ENCODE measurements around the gene GDF2. TPM values are rescaled to one million over a fixed set of nuclear protein-coding genes. Genes with fewer than 3 reads are reported as not detected.

GDF2 gene
- total and polyA plus RNA-seq, 4 donors = 0.13 TPM; not detected in 3

DNA sequence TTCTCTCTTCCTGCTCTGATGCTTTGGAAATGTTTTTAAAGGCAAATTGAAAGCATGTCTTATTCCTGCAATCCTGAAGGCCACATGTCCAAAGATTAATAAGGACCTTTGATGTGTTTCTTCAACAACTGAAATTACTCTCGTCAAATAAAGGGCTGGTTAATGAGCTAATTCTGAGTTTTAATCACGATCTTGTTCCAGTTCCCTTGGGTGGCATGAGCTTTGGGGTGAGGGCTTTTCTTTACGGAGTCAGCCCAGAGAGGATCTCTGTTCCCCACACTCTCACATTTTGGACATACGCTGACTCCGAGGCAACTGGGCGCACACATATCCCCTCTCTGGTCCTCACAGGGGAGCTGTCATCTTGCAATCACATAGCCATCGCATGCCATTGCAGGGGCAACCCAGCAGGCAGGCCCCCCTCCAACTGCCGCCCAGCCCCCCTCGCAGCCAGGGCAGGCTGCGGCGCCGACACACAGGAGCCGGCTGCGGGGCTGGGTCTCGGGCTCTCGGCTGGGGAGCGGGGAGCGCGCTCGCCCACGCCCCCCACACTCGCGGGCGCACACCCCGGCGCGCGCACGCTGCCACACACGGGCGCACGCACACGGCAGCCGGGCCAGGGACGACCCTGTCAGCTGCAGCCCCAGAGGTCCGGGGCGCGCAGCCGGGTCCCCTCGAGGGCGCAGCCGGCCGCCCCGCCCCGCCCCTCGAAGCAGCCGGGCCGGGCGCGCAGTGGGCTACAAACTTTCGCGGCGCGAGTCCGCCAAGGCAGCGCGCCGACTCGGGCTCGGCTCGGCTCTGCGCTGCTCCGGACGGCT is 22.4 kb upstream of the GDF2 start, which contains the start of gene GDF10:
Gene GDF10, plus strand, starts transcription at position 587 of the 818 bp plus-strand sequence. CDS start 455 bp downstream, outside the sequence.
- no peak within 1 kb of the TSS for H3K27ac ChIP-seq (ENCODE audit: low read depth, low read length)
- peaks cover 42% of the 10 kb centered on the region for H3K4me1 ChIP-seq (ENCODE audit: control insufficient read depth, insufficient read depth, low read length)
- H3K27me3 ChIP-seq (ENCODE audit: control insufficient read depth, insufficient read depth, low read length) = peaks cover 32% of the 10 kb centered on the region
- 2% methylated on average over 62 of the region's 64 CpGs for WGBS (ENCODE audit: insufficient coverage)
- H3K4me3 ChIP-seq (ENCODE audit: low read depth, low read length) = peak within 1 kb of the TSS; percentile 37
- peak in 2 of 6 donors; percentile 49 to 52 for DNase-seq (ENCODE audit: low read depth in 4 of 6, low spot score in 6 of 6)
- H3K36me3 ChIP-seq (ENCODE audit: control insufficient read depth, insufficient read depth, low read length) = no peaks in the 10 kb centered on the region
- H3K9me3 ChIP-seq (ENCODE audit: control insufficient read depth, insufficient read depth, low read length) = no peaks in the 10 kb centered on the region

DNA sequence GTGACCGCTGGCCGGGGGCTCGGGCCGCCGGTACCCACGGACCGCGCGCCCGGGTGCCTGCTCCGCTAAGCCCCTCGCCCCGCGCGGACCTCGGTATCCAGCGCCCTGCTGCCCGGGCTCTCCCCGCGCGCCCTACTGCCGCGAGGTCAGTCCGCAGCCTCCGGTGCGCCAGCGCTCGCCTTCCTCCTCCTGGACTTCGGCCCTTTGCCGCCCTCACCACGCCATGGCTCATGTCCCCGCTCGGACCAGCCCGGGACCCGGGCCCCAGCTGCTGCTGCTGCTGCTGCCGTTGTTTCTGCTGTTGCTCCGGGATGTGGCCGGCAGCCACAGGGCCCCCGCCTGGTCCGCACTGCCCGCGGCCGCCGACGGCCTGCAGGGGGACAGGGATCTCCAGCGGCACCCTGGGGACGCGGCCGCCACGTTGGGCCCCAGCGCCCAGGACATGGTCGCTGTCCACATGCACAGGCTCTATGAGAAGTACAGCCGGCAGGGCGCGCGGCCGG is 21.8 kb upstream of the GDF2 start:
- no peak overlapping the region for H3K27ac ChIP-seq (ENCODE audit: low read depth, low read length)
- WGBS (ENCODE audit: insufficient coverage) = under 1% methylated on average over 57 of the region's 57 CpGs
- no peaks in the 10 kb centered on the region for H3K9me3 ChIP-seq (ENCODE audit: control insufficient read depth, insufficient read depth, low read length)
- H3K27me3 ChIP-seq (ENCODE audit: control insufficient read depth, insufficient read depth, low read length) = peaks cover 29% of the 10 kb centered on the region
- peak in 1 of 6 donors; percentile 15 for DNase-seq (ENCODE audit: low read depth in 4 of 6, low spot score in 6 of 6)
- no peaks in the 10 kb centered on the region for H3K36me3 ChIP-seq (ENCODE audit: control insufficient read depth, insufficient read depth, low read length)
- H3K4me3 ChIP-seq (ENCODE audit: low read depth, low read length) = peak overlapping the region; percentile 37
- H3K4me1 ChIP-seq (ENCODE audit: control insufficient read depth, insufficient read depth, low read length) = peaks cover 43% of the 10 kb centered on the region

DNA sequence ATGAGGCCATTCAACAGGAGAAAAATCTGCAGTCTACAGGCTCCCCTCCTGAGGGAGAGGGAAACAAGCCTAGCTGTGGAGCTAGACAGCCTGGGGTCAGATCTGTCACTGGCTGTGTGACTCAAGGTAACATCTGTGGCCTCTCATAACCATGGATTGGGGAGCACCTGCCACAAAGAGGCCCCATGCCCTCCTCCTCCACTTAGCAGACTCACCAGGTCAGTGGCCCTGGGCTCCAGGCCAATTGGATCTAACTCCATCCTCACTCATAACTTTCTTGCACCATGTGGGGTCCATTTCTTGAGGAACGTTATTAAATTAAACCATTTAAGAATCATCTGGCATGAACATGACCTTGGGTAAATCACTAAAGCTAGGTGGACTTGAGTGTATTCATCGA is 20.4 kb upstream of the GDF2 start:
- peaks cover 32% of the 10 kb centered on the region for H3K4me1 ChIP-seq (ENCODE audit: control insufficient read depth, insufficient read depth, low read length)
- H3K27ac ChIP-seq (ENCODE audit: low read depth, low read length) = no peak overlapping the region
- H3K27me3 ChIP-seq (ENCODE audit: control insufficient read depth, insufficient read depth, low read length) = peaks cover 25% of the 10 kb centered on the region
- DNase-seq (ENCODE audit: low read depth in 4 of 6, low spot score in 6 of 6) = no peak
- H3K36me3 ChIP-seq (ENCODE audit: control insufficient read depth, insufficient read depth, low read length) = no peaks in the 10 kb centered on the region
- no peak overlapping the region for H3K4me3 ChIP-seq (ENCODE audit: low read depth, low read length)
- H3K9me3 ChIP-seq (ENCODE audit: control insufficient read depth, insufficient read depth, low read length) = no peaks in the 10 kb centered on the region
- 100% methylated on average over 1 of the region's 2 CpGs for WGBS (ENCODE audit: insufficient coverage)

DNA sequence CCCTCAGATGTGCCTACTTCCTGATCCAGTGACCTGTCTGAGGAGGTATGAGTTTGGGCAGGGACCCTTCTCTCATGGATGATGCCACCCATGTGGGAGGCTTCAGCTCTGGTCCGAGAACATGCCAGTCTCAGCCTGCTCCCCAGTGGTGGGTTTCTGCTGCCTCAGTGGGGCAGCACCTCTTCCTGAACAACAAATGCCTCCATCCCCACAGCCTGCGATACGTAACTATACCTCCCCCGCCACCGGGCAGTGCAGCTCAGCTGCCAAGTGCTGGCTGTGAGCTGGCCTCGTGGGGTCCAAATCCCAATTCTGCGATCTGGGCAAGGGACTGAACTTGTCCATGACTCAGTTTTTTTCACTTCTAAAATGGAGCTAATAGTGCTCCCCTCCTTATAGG is 19.1 kb upstream of the GDF2 start:
- H3K9me3 ChIP-seq (ENCODE audit: control insufficient read depth, insufficient read depth, low read length) = no peaks in the 10 kb centered on the region
- no peaks in the 10 kb centered on the region for H3K36me3 ChIP-seq (ENCODE audit: control insufficient read depth, insufficient read depth, low read length)
- 83% methylated on average over 6 of the region's 7 CpGs for WGBS (ENCODE audit: insufficient coverage)
- H3K27me3 ChIP-seq (ENCODE audit: control insufficient read depth, insufficient read depth, low read length) = peaks cover 23% of the 10 kb centered on the region
- no peak for DNase-seq (ENCODE audit: low read depth in 4 of 6, low spot score in 6 of 6)
- H3K4me1 ChIP-seq (ENCODE audit: control insufficient read depth, insufficient read depth, low read length) = peaks cover 28% of the 10 kb centered on the region
- H3K27ac ChIP-seq (ENCODE audit: low read depth, low read length) = no peak overlapping the region
- H3K4me3 ChIP-seq (ENCODE audit: low read depth, low read length) = no peak overlapping the region

DNA sequence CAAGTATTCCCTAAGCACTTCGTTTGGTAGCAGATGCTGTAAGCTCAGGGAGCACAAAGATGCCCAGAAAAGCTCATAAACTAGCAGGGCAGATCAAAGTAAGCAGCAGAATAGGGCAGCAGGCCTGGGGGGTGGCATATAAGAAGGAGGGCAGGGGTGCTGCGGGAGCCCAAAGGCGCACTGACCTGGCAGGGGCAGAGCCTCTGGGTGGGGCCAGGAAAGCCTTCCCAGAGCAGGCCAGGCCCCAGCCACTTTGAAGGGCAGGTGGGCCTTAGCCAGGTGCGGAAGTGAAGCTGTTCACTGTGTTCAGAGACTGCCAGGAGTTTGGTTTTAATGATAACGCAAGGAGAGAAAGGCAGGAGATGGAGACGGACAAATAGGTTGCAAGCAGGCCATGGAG is 18.4 kb upstream of the GDF2 start:
- DNase-seq (ENCODE audit: low read depth in 4 of 6, low spot score in 6 of 6) = no peak
- Histone ChIP-seq H3K4me1 (ENCODE audit: control insufficient read depth, insufficient read depth, low read length) (peaks cover 33% of the 10 kb centered on the region), H3K36me3 (ENCODE audit: control insufficient read depth, insufficient read depth, low read length) (no peaks in the 10 kb centered on the region), H3K9me3 (ENCODE audit: control insufficient read depth, insufficient read depth, low read length) (no peaks in the 10 kb centered on the region), H3K4me3 (ENCODE audit: low read depth, low read length) (no peak overlapping the region), H3K27ac (ENCODE audit: low read depth, low read length) (no peak overlapping the region), H3K27me3 (ENCODE audit: control insufficient read depth, insufficient read depth, low read length) (peaks cover 23% of the 10 kb centered on the region)
- 81% methylated on average over 6 of the region's 6 CpGs for WGBS (ENCODE audit: insufficient coverage)

DNA sequence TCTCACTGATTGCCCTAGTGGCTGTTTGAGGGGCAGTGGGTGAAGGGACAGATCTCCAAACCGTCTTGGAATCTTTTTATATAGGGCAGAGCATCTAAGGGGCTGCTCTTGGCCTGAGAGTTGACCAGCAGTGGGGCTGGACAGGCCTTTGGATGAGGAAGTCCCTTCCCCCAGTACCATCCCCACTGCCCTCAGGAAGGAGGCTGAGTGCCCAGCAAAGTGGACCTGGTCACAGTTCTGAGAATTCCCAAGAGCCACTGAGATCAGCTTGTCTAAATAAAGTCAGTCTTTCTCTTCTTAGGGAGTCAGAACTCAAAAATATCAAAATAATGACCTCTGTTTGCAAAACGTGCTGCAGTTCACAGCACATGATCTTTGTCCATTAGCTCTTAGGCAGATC is 16.7 kb upstream of the GDF2 start:
- Histone ChIP-seq H3K4me1 (ENCODE audit: control insufficient read depth, insufficient read depth, low read length) (peaks cover 29% of the 10 kb centered on the region), H3K36me3 (ENCODE audit: control insufficient read depth, insufficient read depth, low read length) (peaks cover 9% of the 10 kb centered on the region), H3K27ac (ENCODE audit: low read depth, low read length) (no peak overlapping the region), H3K27me3 (ENCODE audit: control insufficient read depth, insufficient read depth, low read length) (peaks cover 19% of the 10 kb centered on the region), H3K4me3 (ENCODE audit: low read depth, low read length) (no peak overlapping the region), H3K9me3 (ENCODE audit: control insufficient read depth, insufficient read depth, low read length) (no peaks in the 10 kb centered on the region)
- 92% methylated on average over 1 of the region's 2 CpGs for WGBS (ENCODE audit: insufficient coverage)
- DNase-seq (ENCODE audit: low read depth in 4 of 6, low spot score in 6 of 6) = no peak

DNA sequence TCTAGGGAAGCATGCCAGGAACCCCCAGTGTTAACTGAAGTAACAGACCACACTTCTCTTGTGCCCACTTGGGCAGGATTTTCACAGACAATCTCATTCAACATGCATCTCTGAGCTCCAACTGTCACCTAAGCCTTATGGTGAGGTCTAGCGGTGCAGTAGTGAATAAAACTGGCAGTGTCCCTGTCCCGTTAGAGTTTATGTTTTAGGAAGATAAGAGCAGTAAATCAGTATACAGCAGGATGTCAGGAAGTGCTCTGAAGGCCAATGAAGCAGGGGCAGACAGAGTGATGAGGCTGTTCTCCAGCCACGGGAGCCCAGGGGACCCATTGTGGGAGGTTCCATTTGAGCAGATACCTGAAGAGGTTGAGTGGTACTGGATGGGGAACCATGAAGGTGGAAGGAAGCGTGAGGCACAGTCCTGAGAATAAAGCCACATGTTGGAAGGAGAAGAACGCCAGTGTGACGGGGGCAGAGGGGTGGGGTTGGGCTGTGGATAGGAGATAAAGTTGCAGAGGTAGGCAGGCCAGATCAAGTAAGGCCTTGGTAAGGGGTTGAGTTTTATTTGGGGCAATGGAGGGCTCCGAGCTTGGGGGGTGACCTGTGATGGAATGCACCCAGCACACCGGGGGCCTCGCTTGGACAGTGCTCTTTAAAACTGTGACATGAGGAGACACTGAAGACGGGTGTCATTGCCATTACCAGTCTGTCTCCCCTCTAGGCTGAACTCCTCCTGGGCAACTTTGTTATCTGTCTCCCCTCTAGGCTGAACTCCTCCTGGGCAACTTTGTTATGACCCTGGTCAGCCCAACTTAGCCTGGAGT is 15.7 kb upstream of the GDF2 start:
- Histone ChIP-seq H3K4me1 (ENCODE audit: control insufficient read depth, insufficient read depth, low read length) (peaks cover 20% of the 10 kb centered on the region), H3K9me3 (ENCODE audit: control insufficient read depth, insufficient read depth, low read length) (no peaks in the 10 kb centered on the region), H3K36me3 (ENCODE audit: control insufficient read depth, insufficient read depth, low read length) (peaks cover 9% of the 10 kb centered on the region), H3K27ac (ENCODE audit: low read depth, low read length) (no peak overlapping the region), H3K27me3 (ENCODE audit: control insufficient read depth, insufficient read depth, low read length) (peaks cover 15% of the 10 kb centered on the region), H3K4me3 (ENCODE audit: low read depth, low read length) (no peak overlapping the region)
- 87% methylated on average over 10 of the region's 10 CpGs for WGBS (ENCODE audit: insufficient coverage)
- DNase-seq (ENCODE audit: low read depth in 4 of 6, low spot score in 6 of 6) = no peak

DNA sequence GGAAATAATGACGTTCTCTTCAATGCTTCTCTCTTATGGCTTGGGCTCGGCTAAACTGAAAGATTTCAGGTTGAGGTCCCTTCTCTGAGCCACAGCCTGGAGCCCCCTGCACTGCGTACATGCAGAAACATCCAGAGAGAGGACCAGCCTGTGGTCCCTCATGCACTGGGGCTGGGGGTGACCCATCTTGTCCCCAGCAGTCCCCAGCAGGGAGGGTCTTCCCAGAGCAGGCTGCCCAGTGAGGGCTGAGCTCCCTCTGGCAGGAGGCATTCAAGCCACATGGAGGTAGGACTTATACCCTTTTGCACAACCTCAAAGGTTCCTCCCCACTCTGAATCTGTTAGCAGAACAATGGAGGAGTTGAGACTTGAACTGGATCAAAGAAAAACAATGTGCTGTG is 14.9 kb upstream of the GDF2 start:
- WGBS (ENCODE audit: insufficient coverage) = 86% methylated on average over 3 of the region's 3 CpGs
- Histone ChIP-seq H3K27ac (ENCODE audit: low read depth, low read length) (no peak overlapping the region), H3K36me3 (ENCODE audit: control insufficient read depth, insufficient read depth, low read length) (peaks cover 9% of the 10 kb centered on the region), H3K4me1 (ENCODE audit: control insufficient read depth, insufficient read depth, low read length) (peaks cover 25% of the 10 kb centered on the region), H3K4me3 (ENCODE audit: low read depth, low read length) (no peak overlapping the region), H3K27me3 (ENCODE audit: control insufficient read depth, insufficient read depth, low read length) (peaks cover 8% of the 10 kb centered on the region), H3K9me3 (ENCODE audit: control insufficient read depth, insufficient read depth, low read length) (no peaks in the 10 kb centered on the region)
- no peak for DNase-seq (ENCODE audit: low read depth in 4 of 6, low spot score in 6 of 6)

DNA sequence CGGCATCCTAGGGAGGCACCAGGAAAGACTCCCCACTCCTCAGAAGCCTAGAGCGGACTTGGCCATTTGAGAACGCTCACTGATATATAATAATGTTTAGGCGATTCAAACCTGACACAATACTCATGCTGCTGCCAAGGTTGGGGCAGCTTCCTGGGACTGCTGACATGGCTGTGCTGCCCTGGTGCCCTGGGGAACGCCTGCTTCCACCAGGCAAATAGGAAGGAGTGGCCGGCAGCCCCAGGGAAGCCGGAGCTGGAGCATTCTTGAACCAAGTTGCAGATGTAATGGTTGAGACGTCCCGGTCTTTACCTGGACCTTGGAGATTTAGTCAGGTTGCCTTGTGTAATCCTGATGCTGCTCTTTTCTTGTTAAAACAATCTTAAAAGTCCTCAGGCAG is 13.5 kb upstream of the GDF2 start:
- WGBS (ENCODE audit: insufficient coverage) = 62% methylated on average over 2 of the region's 9 CpGs
- H3K4me3 ChIP-seq (ENCODE audit: low read depth, low read length) = no peak overlapping the region
- peaks cover 20% of the 10 kb centered on the region for H3K4me1 ChIP-seq (ENCODE audit: control insufficient read depth, insufficient read depth, low read length)
- no peaks in the 10 kb centered on the region for H3K9me3 ChIP-seq (ENCODE audit: control insufficient read depth, insufficient read depth, low read length)
- H3K27ac ChIP-seq (ENCODE audit: low read depth, low read length) = no peak overlapping the region
- no peak for DNase-seq (ENCODE audit: low read depth in 4 of 6, low spot score in 6 of 6)
- H3K36me3 ChIP-seq (ENCODE audit: control insufficient read depth, insufficient read depth, low read length) = peaks cover 12% of the 10 kb centered on the region
- H3K27me3 ChIP-seq (ENCODE audit: control insufficient read depth, insufficient read depth, low read length) = peaks cover 3% of the 10 kb centered on the region

Measured in spinal cord (tissue), 10 donors.